ENCODE data around the gene GALNT16.

Gene GALNT16

DNA sequence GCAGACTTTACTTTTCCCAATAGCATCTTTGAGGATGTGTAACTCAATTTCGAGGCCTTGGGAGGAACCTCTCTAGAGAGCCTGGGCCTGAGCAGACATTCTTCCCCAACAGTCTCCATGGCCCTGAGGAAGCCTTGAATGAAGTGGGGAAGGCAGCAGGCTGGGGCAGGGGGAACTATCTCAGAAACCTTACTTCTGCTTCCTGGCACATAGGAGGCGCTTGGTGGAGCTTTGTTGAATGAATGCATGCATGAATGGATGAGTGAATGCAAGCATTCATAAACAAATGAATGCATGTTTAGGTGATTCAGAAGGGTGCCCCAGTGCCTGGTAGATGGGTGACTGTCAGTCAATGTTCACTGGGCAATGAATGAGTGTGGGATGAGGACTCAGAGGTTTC is 58.3 kb downstream of the GALNT16 start:
- DNase-seq, result peak; percentile 53 to 62

DNA sequence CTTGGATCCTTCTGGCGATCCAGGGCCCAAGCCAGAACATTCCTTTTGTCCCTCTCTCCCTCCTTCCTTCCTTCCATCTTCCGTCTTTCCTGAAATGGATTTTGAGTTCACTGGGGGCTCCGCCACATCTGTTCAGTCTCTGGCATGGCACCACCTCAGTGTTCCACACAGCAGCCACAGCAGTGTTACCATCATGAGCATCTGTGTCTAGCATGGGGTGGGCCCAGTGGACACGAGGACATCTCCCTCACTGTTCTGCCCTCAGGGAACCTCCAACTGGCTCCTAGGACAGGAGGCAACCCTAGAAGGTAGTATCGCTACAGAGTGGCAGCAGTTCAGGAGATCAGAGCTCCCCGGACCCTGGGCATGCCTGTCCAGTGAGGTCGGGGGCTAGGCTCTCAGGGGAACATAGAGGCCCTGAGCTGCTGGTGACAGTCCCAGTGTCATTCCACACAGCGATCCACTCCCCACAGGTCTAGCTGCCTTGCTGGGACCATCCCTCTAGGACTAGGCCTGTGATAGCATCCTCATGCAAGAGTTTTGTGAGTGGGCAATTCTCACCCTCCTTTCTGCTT is 59.0 kb downstream of the GALNT16 start:
- no peak for DNase-seq

DNA sequence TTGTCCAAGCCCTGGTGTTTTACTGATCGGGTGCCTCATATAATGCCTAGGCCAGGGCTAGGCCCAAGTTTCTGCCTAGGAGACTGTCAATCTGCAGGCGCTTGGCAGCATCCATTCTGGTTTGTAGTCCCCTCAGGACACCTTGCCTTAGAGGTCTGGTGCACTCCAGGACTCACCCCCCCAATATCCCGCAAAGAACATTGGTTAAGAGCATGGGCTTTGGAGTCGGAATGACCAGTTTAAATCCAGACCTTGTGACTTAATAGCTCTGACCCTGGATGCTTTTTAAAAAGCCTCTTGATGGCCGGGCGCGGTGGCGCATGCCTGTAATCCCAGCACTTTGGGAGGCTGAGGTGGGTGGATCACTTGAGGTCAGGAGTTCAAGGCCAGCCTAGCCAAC is 60.0 kb downstream of the GALNT16 start:
- no peak for DNase-seq

DNA sequence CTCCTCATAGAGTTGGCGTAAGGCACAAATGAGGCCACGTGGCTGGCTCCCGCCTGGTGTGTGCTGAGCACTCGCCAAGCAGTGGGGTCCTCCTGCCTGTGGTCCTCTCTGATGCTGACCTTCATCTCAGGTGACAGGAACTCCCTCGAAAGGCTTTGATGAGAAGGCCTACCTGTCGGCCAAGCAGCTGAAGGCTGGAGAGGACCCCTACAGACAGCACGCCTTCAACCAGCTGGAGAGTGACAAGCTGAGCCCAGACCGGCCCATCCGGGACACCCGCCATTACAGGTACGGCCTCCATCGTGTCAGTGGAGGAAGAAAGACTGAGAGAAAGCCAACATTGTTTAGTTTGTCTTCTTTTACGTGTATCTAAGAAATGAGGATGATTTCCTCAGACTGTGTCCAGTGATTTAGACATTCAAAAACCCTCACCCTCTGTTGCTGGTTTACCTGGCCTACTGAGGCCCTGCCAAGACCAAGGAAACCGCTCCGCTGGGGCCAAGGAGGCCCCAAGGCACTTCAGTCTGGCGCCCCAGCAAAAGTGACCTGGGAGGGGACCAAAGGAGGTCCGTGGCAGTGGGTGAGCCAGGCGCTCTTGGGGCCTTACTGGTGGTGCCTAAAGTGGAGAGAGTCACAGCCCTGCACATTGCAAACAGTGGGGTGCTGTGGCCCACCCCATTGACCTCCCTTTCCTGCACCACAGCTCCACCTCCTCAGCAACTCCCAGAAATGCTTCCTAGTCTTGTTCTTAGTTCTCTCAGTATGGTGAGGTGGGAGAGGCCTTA is 60.8 kb downstream of the GALNT16 start:
- no peak for DNase-seq

DNA sequence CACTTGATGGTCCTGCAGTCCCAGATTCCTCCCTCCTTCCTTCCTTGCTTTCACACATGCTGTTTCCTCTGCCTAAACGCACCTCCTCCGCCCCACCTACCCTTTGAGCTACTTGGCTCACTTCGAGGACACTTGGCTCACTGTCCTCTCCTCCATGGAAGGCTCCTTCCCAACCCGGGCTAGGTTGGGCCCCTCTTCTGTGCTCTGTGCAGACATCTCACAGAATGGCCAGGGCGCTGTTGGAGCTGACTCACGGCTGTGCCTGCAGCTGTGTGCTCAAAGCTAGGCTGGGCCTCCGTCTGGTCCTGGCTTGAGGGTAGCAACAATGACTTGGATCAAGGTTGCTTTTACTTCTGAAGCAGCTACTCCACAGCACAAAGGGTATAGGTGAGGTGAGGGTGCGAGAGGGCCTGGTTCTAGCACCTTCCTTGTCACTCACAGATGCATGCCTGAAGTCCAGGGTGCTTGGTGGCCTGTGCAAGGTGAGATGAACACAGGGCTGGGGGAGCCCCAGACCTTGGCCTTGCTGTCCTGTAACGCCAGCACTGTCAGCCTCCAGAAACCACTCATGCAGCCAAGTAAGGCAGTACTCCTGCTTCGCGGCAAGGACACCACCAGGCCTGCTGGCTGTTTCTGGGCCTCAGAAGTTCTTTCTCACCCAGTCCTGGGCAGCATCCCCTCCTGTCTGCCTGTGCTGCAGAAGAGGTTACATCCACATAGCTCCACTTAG is 61.8 kb downstream of the GALNT16 start:
- DNase-seq, result no peak

DNA sequence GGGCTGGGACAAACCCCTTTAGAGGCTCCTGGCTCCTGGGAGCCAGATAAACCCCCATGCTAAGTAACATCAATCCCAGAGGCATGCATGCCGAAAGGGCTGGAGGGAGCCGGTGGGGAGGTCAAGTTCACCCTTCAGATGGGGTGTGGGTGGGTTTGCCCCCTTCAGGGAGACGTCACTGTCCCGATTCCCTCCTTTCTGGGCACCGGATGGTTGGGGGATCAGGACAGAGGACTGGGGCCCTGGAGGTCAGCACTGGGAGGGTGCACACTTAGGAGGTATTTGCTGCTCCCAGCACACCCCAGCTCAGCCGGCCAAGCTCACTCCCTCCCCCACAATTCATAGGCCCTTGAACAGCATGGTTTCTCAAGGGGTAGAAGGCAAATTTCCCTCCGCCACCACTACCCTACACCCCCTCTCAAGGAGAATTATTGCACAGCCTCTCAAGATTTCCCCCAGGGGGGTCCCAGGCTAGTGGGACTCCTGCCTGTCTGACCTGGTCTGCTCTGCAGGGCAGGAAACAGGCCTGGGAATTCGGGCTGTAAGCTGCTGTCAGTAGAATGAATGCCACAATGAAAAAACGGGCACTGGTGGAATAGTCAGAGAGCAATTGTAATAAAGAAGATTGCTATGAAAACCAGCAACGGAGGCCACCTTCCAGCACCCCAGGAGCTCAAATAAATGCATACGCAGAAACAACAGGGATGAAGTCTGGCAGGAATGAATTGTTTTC is 63.5 kb downstream of the GALNT16 start:
- DNase-seq, result no peak

DNA sequence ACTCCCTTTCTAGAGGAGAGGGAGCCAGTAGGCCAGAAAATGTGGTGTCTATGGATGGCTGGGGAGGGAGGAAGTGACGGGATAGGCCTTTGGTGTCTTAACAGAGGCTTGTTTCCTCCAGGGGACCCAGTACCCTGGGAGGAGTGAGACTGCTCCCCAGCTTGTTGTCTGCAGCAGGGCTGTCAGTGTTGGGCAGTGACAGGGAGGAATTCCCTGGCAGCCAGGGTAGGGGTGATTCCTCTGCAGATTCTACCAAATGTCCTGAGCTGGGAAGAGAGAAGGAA is 64.0 kb downstream of the GALNT16 start:
- no peak for DNase-seq

DNA sequence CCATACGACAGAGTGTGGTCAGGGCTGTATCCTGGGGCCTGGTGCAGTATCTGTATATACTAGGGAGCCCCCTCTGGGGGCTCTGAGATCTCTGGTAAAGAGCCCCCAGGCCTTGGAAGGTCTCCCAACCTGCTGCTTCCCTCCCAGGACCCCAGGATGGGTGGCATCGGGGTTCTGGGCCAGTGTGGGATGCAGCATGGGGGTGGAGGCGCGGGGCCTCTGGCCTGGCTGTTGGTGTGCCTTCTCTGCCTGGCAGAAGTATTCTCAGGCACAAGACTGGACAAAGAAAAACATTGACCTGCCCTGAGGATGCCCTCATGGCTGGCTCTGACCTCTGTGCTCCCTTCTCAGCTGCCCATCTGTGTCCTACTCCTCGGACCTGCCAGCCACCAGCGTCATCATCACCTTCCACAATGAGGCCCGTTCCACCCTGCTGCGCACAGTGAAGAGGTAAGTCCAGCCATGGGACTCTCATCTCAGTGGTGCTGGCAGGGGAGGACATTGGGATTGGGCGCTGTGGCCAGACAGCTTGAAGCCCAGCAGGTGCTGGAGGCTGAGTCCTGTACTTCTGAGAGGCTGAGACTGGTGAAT is 64.5 kb downstream of the GALNT16 start:
- DNase-seq, result no peak

DNA sequence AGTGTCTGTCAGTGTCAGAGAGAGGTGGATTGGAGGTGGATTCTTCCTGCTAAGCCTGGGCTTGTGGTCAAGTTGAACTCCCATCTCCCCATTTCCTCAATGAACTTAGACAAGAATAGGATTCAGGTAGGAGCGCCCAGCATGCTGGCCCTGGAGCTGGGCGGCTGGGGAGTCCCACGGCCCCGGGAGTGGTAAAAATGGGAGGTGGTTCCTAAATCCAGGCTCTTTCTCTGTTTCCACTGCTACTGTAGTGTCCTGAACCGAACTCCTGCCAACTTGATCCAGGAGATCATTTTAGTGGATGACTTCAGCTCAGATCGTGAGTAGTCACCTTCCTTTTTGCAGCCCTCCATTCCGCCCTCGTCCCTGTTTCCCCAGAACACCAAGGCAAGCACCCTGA is 65.1 kb downstream of the GALNT16 start:
- no peak for DNase-seq

DNA sequence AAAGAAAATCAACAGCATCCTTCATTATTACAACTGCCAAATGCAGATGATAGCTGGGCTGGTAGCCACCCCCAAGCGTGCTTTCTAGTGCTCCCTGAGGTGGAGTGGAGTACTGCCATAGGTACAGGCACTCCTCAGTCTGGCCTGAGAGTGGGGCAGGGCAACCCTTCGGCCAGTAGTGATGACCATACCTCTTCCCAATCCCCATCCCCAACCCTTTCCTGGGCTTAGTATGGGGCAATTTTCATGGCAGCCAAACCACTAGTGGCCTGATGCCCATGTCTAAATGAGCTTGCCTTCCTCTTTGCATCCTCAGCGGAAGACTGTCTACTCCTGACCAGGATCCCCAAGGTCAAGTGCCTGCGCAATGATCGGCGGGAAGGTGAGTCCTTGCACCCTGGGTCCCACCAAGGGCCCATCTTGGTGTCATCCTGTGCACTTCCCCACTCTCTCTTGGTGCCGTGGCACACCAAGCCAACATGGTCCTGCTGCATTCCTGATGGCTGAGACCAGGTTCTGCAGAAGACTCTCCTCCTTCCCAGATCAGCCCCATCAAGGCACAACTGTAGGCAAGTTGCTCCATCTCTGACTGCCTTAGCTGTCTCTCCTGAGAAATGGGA is 65.8 kb downstream of the GALNT16 start:
- no peak for DNase-seq

DNA sequence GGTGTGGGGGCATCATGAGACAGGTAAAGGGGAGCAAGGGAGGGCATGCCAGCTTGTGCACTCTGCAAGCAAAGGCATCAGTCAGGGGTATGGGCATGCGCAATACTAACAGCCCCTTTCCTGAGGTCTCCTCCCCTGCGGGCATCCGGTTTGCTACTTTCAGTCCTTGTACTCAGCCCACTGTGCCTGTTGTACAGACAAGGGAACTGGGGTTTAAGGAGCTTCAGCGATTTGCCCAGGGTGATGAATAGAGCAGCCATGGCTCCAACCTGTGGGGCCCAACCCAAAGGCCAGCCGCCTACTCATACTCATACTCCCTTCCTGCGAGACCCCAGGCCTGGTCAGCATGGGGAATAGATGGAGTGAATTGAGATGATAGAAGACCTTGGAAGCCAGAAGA is 66.7 kb downstream of the GALNT16 start:
- no peak for DNase-seq

DNA sequence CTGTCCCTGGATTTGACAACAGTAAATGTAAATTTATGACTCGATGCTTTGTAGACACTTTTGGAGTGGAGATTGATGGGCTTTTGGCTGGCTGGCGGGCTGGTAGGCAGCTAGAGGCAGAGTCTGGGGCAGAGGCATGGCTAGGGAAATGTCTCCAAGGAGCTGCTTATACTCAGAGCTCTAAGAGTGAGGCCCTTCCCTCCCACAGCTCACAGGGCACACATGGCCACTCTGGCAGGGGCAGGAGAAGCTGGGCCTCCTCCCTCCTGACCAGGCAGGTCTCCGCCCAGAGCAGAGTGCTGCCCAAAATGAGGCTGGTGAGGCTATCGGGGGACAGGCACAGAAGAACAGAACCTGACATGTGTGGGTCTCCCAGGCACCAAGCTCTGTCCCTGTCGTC is 67.5 kb downstream of the GALNT16 start:
- DNase-seq, result no peak

DNA sequence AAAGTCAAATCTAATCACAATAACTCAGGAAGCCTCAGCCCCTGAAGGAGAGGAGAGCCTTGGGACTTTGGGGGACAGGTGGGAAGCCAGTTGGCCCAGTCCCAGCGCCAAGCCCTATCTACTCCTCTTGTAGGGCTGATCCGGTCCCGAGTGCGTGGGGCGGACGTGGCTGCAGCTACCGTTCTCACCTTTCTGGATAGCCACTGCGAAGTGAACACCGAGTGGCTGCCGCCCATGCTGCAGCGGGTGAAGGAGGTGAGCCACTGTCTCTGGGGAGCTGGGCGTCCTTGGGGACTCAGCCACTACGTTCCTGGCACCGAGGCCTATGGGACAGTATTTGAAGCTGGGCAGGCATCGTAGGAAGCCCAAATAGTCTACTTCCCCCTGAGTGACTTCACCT is 68.4 kb downstream of the GALNT16 start:
- no peak for DNase-seq

DNA sequence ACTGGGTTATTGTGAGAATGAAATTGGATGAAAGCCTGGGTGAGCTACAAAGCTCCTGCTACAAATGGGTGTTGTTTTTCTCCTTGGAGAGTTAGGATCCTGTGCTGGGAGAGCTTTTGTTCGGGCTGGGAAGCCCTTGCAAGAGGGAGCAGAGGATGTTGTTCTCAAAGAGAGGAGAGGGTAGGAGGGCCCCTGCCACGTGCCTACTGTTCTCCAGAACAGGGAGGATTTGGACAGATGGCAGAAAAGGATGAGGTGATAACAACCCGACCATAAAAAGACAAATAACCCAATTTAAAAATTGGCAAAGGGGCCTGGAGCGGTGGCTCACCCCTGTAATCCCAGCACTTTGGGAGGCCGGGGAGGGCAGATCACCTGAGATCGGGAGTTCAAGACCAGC is 68.8 kb downstream of the GALNT16 start:
- no peak for DNase-seq

DNA sequence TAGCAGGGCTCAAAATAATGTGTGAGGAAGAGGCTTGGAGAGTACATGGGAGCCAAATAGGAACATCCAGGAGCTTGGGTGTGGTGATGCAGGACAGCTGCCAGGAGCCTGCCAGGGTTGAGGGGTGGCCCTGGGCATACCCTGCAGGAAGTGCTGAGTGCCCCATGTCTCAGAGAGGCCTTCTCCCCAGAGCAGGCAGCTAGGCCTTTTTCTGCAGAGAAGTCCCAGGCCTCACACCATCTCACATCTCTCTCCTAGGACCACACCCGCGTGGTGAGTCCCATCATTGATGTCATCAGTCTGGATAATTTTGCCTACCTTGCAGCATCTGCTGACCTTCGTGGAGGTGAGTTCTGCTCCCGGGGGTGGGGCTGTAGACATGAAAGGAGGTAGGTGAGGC is 71.2 kb downstream of the GALNT16 start:
- no peak for DNase-seq

DNA sequence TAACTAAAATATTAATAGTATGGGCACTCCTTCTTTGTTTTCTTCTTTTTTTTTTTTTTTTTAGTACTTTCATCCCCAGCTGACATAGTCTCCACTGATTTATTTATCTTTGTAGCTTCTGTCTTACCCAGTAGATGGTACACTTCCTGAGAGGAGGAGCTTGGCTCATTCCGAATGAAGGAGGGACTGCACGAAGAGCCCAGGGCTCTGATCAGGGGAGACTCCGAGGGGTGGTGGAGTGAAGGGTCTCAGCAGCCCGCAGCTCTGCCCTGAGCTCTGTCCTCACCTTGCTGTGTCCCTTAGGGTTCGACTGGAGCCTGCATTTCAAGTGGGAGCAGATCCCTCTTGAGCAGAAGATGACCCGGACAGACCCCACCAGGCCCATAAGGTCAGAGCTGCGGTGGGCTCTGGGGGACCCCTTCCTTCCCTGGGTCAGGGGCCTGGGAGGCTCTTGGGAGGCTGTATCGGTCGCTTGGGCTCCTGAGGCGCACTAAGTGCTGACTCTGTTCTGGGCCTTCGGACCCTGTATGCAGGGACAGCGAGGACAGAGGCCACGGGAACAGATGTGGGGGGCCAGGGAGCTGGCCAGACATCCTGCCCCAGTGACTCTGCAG is 72.9 kb downstream of the GALNT16 start:
- DNase-seq, result no peak

DNA sequence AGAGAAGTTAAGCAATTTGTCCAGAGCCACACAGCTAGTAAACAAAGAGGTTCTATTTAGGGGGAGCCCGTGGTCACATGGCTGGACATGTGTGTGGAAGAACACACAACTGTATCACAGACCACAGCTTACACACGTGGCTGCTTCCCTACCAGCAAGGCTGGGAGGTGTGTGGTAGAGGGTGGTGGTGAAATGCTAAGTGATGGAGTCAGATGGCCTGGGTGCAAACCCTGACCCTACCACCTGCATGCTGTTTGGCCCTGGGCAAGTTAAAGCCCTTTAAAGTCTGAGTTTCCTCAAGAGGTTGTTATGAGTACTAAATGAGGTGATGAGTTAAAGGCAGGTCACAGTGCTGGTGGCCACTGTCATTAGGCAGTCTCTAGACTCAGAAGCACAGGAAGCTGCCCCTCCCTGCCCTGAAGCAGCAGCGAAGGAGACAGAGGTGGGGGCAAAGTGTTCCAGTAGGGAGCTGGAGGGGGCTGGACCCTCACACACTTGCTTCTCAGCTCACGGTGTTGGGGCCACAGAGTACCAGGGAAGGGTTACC is 73.9 kb downstream of the GALNT16 start:
- DNase-seq, result no peak

DNA sequence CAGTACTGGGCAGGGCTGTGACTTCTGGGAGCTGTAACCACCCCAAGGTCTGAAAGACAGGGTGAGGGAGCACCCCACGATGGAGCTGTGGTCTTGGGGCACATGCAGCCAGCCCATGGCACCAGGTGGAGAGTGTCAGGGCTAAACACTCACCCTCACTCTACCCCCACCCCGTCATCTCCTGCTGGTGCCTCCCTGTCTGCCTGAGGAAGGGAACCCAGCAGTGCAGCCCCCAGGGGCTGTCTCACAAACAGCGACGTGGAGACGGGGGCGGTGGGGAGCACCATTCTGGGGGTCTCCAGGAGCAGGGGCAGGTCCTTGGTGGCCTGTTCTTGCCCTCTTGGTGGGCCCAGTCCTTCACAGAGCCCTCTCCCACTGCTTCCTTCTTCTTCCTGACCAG is 74.6 kb downstream of the GALNT16 start:
- no peak for DNase-seq

DNA sequence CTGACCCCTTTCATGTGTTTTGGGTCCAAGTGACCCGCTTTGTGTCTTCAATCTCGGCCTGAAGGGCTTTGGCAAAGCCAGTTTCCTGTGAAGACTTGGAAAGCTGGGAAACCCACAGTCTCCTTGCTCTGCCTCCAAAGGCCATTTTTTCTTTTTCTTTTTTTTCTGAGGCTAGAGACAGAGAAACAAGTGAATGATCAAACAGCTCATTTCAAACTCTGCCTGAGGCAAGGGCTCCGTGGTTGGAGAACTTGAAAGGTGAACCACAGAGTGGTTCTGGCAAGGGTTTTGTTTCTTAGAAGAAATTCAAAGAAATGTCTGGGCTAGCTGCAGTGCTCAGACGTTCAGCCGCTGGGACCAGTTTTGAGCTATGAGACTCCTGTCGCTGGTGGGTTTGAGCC is 75.4 kb downstream of the GALNT16 start:
- DNase-seq, result no peak

DNA sequence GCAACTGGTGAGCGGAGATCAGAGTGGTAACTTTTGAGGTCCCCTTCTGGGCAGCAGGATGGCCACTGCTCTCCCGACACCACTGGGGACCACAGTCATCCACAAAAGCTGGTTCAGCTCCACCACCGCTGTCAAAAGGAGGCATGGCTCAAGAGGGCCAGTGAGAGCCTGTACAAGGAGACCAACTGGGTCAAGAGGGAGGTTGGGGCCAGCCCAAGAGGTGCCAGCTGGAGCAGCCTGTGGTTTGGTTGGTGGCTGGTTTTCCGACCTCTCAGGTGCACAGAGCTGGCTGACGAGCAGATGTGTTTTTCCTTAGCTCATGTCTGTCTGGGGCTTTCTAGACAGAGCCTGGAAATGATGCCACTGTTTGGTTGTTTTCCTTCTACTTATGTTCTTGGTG is 78.0 kb downstream of the GALNT16 start:
- no peak for DNase-seq

DNA sequence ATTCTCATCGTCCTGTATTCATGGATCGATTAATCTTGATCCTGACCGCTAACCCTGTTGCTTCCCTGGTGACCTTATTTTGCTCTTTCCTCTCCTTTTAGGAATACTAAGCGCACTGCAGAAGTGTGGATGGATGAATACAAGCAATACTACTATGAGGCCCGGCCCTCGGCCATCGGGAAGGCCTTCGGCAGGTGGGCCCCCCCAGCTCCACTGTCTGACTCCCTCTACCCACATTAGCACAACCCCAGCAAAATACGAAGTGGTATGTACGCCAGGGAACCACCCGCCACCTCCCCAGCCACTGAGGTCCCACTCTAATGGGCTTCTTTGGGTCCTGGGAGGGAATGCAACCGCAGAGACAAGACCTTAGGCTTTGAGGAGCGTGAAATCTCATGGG is 79.5 kb downstream of the GALNT16 start:
- DNase-seq, result no peak

DNA sequence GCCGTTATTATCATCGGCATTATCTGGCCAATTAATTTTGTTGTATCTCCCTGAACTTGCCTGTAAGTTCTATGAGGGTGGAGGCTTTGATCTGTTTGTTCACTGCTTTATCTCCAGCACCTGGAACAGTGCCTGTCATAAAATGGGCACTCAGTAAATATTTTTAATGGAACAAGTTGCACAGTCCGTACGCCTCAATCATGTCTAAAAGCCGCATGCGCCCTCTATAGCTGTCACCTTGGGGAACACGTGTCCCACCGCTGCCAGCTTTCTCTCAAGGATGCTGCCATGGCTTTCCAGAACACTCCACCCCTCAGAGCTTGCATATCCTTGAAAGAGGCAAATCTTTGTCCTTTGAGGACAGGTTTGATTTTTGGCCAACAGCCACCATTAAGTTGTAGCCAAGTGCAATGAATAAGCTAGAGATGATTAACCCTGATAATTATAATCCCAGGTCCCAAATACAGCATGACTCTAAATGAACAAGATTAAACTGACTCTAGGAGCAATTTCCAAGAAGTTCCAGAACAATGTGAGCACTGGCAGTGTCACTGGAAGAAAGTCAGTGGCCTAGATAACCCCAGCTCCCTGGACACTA is 83.1 kb downstream of the GALNT16 start:
- no peak for DNase-seq

Measured in inflammatory macrophage (primary cell).